GM18951 (cell line): ENCODE data around the gene MTFP1.
"Not testable (repeated sequence)": the region's sequence is repeated elsewhere in the genome, so short reads cannot be mapped to it uniquely, and the experiment has no call there.

Experiments used
- POLR2A ChIP-seq: IDR thresholded peaks from 4 replicates; pipeline ENCODE4 v1.6.1; 2011; ENCODE audit warnings: mild to moderate bottlenecking; ENCODE audit not compliant: insufficient read length, insufficient read depth; ENCODE audit errors: extremely low read depth
- in situ Hi-C: fragments of 300-500 bp; cut with MboI; formaldehyde crosslinking; loops from one replicate; pipeline ENCODE4 v1.12.0; 2022; ENCODE audit warnings: low sequenced_read_pairs, mixed read lengths, inconsistent platforms; ENCODE audit not compliant: unreplicated experiment

Gene MTFP1

GRCh38 chr22:30436196-30436595 lies 10.6 kb downstream of the MTFP1 start:
- no peak for TF ChIP-seq POLR2A
- in situ Hi-C loops: no loop called here

- TF ChIP-seq POLR2A: no peak
- in situ Hi-C loops: no loop called here
Observed at GRCh38 chr22:30438559-30438958, 13.0 kb downstream of the MTFP1 start.

- in situ Hi-C loops: no loop called here
- TF ChIP-seq POLR2A: no peak
Observed at GRCh38 chr22:30439226-30439625, 13.7 kb downstream of the MTFP1 start.

- no peak for TF ChIP-seq POLR2A
- in situ Hi-C loops: no loop called here
Observed at GRCh38 chr22:30439836-30440235, 14.3 kb downstream of the MTFP1 start.

- TF ChIP-seq POLR2A: no peak
- in situ Hi-C loops: no loop called here
Observed at GRCh38 chr22:30441088-30441487, 15.5 kb downstream of the MTFP1 start.

DNA sequence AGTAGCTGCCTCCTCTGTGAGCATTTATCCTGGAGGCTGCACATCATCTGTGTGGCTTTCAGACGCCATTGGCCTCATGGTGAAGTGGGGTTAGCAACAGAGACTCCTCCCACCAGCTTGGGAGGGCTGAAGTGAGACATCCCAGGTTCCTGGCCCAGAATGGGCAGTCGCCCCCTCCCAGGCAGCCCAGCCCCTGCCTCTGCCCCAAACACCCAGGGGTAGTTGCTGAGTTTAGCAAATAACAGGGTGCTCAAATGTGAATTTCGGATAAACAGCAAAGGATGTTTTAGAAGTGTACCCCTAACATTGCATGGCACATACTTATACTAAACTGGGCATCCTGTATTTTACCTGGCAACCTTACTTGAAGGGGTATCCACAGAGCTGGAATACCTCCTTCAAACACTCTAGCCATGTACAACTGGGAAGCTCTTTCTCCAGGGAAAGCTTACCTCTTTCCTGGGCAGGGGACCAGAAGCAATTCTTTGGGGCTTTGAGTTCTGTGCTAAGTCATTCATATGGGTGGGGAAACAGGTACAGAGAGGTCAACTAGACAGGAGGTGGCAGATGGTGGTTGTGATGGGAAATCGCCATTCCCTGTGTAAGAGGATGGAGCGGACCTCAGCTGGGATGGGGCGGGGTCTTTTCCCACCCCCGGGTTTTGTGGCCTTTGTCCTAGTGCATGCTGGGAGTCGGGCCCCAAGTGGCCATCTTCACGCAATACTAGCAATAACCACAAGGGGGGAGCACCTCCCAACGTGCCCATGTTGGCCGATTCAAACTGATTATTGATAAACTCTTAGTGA lies 19.3 kb downstream of the MTFP1 start:
- no peak for TF ChIP-seq POLR2A
- in situ Hi-C loops: no loop called here

DNA sequence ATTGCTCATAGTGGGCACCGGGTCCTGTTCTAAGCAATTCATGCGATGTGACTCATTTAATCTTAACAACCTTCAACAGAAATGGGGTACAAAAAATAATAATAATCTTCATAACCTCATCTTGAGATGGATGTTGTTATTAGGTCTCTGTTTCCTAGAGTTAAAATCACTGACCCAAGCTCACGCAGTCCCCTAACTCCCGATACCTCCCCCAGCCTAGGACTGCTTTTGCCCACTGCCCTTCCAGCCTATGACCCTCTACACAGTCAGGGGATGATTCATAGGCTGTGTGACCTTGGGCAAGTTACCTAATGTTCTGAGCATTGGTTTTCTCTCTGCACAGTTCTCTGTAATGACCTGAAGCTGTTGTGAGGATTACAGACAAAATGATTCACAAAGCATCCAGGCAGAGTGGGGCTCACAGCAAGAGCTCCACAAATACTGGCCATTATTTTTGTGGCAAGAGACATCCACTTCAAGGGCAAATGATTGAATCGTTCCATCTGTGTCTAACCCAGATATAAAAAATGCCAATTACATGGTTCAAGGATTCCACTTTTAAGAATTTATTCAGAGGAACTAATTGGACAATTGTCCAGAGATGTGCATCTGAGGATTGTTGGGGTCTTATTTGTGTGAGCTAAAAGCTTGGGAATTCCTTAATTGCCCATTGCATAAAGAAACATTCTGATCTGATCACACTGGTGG lies 20.0 kb downstream of the MTFP1 start:
- in situ Hi-C loops: no loop called here
- TF ChIP-seq POLR2A: no peak

DNA sequence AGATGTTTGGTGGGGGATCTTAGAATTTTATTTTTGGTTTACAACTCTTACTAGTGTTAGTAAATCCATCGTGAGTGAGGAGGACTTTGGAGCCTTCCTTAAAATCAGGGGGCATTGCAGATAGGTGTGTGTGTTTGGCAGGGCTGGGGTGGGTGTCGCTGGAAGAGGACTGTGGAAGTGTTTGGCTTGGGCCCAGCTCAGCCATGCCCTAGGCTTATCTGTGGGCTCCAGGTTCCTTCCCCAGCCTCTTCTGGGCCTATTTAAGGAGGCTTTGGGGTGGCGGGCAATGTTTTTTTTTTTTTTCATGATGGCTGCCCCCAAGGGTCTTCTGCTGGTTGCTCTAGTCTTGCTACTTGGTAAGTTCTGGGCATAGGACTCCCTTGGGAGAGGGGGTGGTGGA lies 22.1 kb downstream of the MTFP1 start:
- no peak for TF ChIP-seq POLR2A
- in situ Hi-C loops: no loop called here

- in situ Hi-C loops: not testable (repeated sequence)
Observed at GRCh38 chr22:30451488-30451887, 25.9 kb downstream of the MTFP1 start.

- in situ Hi-C loops: no loop called here
- no peak for TF ChIP-seq POLR2A
Observed at GRCh38 chr22:30452861-30453260, 27.3 kb downstream of the MTFP1 start.

GRCh38 chr22:30453731-30454510 lies 28.4 kb downstream of the MTFP1 start:
- in situ Hi-C loops: no loop called here
- no peak for TF ChIP-seq POLR2A

DNA sequence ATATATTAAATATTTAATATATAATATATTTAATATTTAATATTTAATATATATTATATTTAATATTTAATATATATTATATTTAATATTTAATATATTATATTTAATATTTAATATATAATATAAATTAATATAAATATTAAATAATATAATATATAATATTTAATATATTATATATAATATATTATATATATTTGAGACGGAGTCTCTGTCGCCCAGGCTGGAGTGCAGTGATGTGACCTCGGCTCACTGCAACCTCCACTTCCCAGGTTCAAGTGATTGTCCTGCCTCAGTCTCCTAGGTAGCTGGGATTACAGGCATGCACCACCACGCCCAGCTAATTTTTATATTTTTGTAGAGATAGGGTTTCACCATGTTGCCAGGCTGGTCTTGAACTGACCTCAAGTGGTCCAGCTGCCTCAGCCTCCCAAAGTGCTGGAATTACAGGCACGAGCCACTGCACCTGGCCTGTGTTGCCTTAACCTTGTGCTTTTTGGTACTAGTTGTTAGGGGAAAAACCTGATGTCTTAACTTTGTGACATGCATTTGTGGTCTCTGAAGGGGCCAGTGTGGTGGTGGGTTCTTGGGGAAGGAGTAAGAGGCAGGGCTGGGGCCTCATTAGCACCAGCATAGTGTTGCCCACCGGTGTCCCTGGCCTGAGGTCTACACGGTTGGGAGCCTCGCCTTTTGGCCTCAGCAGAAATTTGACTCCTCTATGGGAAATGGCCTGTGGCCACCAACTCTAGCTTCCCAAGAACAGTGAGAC lies 29.7 kb downstream of the MTFP1 start:
- no peak for TF ChIP-seq POLR2A
- in situ Hi-C loops: no loop called here

DNA sequence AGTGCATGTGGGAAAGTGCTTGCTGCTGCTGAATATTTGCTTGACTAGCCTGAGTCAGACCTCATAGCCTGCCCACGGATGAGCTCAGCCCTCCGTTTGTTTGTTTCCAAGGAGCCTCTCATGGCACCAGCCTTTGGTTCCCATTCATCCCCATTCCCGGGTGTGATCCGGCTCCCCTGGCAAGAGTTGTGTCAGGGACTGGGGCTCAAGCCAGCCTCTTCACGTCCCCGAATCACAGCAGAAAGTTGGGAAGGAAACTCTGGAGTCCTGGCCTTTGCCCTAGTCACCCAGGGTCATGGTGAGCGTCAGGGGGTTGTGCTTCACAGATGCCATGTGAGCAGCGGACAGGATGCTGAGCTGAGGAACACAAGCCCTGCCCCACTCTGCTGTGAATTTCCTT lies 32.4 kb downstream of the MTFP1 start:
- in situ Hi-C loops: no loop called here
- no peak for TF ChIP-seq POLR2A
